Hepatocyte (in vitro differentiated cells): Measurements from ENCODE around the gene ARHGAP12. TPM values are rescaled to one million over a fixed set of nuclear protein-coding genes. Genes with fewer than 3 reads are reported as not detected.

Source experiments
- DNase-seq: peaks from one replicate; pipeline ENCODE4 v3.0.0-alpha.2; 2016; ENCODE audit warnings: low spot score
- H2AFZ ChIP-seq: fragments of 200-600 bp; sonication (generic); 2 replicates; pipeline ENCODE4 v1.6.0; 2016; ENCODE audit warnings: antibody characterized with exemption, mild to moderate bottlenecking
- H3K27ac ChIP-seq: fragments of 200-600 bp; sonication (generic); 2 replicates; pipeline ENCODE4 v1.5.1; 2016; ENCODE audit warnings: mild to moderate bottlenecking
- H3K27me3 ChIP-seq: fragments of 200-600 bp; sonication (generic); 2 replicates; pipeline ENCODE4 v1.6.1; 2016
- H3K36me3 ChIP-seq: fragments of 200-600 bp; sonication (generic); replicated peaks from 2 replicates; pipeline ENCODE4 v1.5.1; 2016; ENCODE audit warnings: low read depth; ENCODE audit not compliant: insufficient read depth
- H3K4me1 ChIP-seq: fragments of 200-600 bp; sonication (generic); 2 replicates; pipeline ENCODE4 v1.5.1; 2016; ENCODE audit warnings: mild to moderate bottlenecking, moderate library complexity; ENCODE audit not compliant: insufficient read depth
- H3K4me2 ChIP-seq: fragments of 200-600 bp; sonication (generic); 2 replicates; pipeline ENCODE4 v1.6.0; 2016
- H3K4me3 ChIP-seq: fragments of 200-600 bp; sonication (generic); 2 replicates; pipeline ENCODE4 v1.5.1; 2016; ENCODE audit warnings: mild to moderate bottlenecking
- H3K79me2 ChIP-seq: fragments of 200-600 bp; sonication (generic); 2 replicates; pipeline ENCODE4 v1.6.0; 2017; ENCODE audit warnings: mild to moderate bottlenecking
- H3K9me2 ChIP-seq: fragments of 200-600 bp; sonication (generic); replicated peaks from 2 replicates; pipeline ENCODE4 v1.6.0; 2017; ENCODE audit warnings: mild to moderate bottlenecking; ENCODE audit not compliant: insufficient read depth
- H3K9me3 ChIP-seq: fragments of 200-600 bp; sonication (generic); 2 replicates; pipeline ENCODE4 v1.5.1; 2016; ENCODE audit warnings: low read depth, mild to moderate bottlenecking
- H4K20me1 ChIP-seq: fragments of 200-600 bp; sonication (generic); 2 replicates; pipeline ENCODE4 v1.6.0; 2016; ENCODE audit warnings: mild to moderate bottlenecking; ENCODE audit not compliant: insufficient read depth, poor library complexity, severe bottlenecking
- EZH2 ChIP-seq: fragments of 200-600 bp; sonication (generic); IDR thresholded peaks from 2 replicates; pipeline ENCODE4 v1.6.1; 2016; ENCODE audit warnings: antibody characterized with exemption, mild to moderate bottlenecking, borderline replicate concordance
- EZH2phosphoT487 ChIP-seq: fragments of 200-600 bp; sonication (generic); IDR thresholded peaks from one replicate; pipeline ENCODE4 v1.6.1; 2018; ENCODE audit warnings: antibody characterized with exemption, mild to moderate bottlenecking, low read depth, moderate library complexity; ENCODE audit not compliant: unreplicated experiment, severe bottlenecking
- WGBS: methylation state at CpG from one replicate; pipeline ENCODE4 v1.1.6; 2016; ENCODE audit warnings: low lambda C conversion rate; ENCODE audit errors: missing lambda C conversion rate; 5-methylcytosine and 5-hydroxymethylcytosine counted together
- polyA plus RNA-seq: library from polyadenylated mRNA; unstranded; fragments of >200 nt; fragmentation: Nextera tagmentation; extraction: Ambion mirVana; gene quantifications from 2 replicates; pipeline ENCODE4 v1.2.1, GENCODE V29; 2016
- total RNA-seq: library from RNA; depleted of rRNA; stranded (reverse); fragments of >200 nt; gene quantifications from 2 replicates; pipeline ENCODE4 v1.2.3, GENCODE V29; 2014
- TF ChIP-seq, protein P1 (sequence below): fragments of 200-600 bp; sonication (generic); IDR thresholded peaks from 2 replicates; pipeline ENCODE4 v1.5.1; 2016; ENCODE audit warnings: antibody characterized with exemption, mild to moderate bottlenecking; ENCODE audit not compliant: poor library complexity

The ARHGAP12 gene
- total and polyA plus RNA-seq, 2 experiments from 2014 or later: 16.4 to 55.6 TPM

GRCh38 chr10:31888442-31888841 lies 40.2 kb downstream of the ARHGAP12 start:
- Histone ChIP-seq H3K36me3 (no peaks in the 10 kb centered on the region), H3K9me2 (no peaks in the 10 kb centered on the region), H3K27me3 (no peaks in the 10 kb centered on the region), H3K4me2 (peak overlapping the region; percentile 5), H3K27ac (peak overlapping the region; percentile 3), H2AFZ (no peak overlapping the region), H3K79me2 (peaks cover 91% of the 10 kb centered on the region), H3K4me3 (no peak overlapping the region), H4K20me1 (peaks cover 11% of the 10 kb centered on the region), H3K4me1 (peaks cover 15% of the 10 kb centered on the region), H3K9me3 (no peaks in the 10 kb centered on the region)
- 82% methylated on average over 1 of the region's 1 CpG for WGBS
- TF ChIP-seq, protein P1, sequence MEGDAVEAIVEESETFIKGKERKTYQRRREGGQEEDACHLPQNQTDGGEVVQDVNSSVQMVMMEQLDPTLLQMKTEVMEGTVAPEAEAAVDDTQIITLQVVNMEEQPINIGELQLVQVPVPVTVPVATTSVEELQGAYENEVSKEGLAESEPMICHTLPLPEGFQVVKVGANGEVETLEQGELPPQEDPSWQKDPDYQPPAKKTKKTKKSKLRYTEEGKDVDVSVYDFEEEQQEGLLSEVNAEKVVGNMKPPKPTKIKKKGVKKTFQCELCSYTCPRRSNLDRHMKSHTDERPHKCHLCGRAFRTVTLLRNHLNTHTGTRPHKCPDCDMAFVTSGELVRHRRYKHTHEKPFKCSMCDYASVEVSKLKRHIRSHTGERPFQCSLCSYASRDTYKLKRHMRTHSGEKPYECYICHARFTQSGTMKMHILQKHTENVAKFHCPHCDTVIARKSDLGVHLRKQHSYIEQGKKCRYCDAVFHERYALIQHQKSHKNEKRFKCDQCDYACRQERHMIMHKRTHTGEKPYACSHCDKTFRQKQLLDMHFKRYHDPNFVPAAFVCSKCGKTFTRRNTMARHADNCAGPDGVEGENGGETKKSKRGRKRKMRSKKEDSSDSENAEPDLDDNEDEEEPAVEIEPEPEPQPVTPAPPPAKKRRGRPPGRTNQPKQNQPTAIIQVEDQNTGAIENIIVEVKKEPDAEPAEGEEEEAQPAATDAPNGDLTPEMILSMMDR: no peak
- TF ChIP-seq EZH2: no peak
- TF ChIP-seq EZH2phosphoT487: no peak
- DNase-seq: no peak

- H3K4me2 ChIP-seq: no peak overlapping the region
- peak overlapping the region; percentile 3 for H3K27ac ChIP-seq
- H3K4me3 ChIP-seq: no peak overlapping the region
- DNase-seq: no peak
- TF ChIP-seq, protein P1: no peak
- TF ChIP-seq EZH2: no peak
- no peak for TF ChIP-seq EZH2phosphoT487
- H3K9me2 ChIP-seq: no peaks in the 10 kb centered on the region
- H3K4me1 ChIP-seq: peaks cover 15% of the 10 kb centered on the region
- no peaks in the 10 kb centered on the region for H3K9me3 ChIP-seq
- H4K20me1 ChIP-seq: peaks cover 11% of the 10 kb centered on the region
- 90% methylated on average over 7 of the region's 7 CpGs for WGBS
- no peaks in the 10 kb centered on the region for H3K36me3 ChIP-seq
- H3K27me3 ChIP-seq: no peaks in the 10 kb centered on the region
- H2AFZ ChIP-seq: no peak overlapping the region
- H3K79me2 ChIP-seq: peaks cover 92% of the 10 kb centered on the region
Measured at GRCh38 chr10:31887850-31888249, 40.8 kb downstream of the ARHGAP12 start.

DNA sequence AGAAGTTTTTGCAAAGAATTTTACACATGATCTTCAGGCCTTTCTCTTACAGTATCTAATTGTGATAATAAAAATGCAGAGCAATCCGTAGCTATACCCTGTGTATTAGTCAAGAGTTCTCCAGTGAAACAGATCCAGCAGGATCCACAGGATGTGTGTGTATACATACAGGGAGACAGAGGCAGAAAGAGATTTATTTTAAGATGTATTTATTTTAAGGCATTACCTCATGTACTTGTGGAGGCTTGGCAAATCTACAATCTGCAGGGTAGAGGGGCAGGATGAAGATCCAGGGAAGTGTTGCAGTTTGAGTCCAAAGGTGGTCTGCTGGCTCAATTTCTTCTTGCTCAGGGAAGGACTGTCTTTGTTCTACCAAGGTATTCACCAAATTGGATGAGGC lies 41.7 kb downstream of the ARHGAP12 start:
- Histone ChIP-seq H3K27me3 (no peaks in the 10 kb centered on the region), H3K79me2 (peaks cover 96% of the 10 kb centered on the region), H2AFZ (no peak overlapping the region), H3K9me3 (no peaks in the 10 kb centered on the region), H3K4me3 (no peak overlapping the region), H3K9me2 (no peaks in the 10 kb centered on the region), H3K4me2 (no peak overlapping the region), H3K36me3 (no peaks in the 10 kb centered on the region), H3K4me1 (peaks cover 15% of the 10 kb centered on the region), H4K20me1 (peaks cover 7% of the 10 kb centered on the region), H3K27ac (no peak overlapping the region)
- 71% methylated on average over 1 of the region's 1 CpG for WGBS
- TF ChIP-seq EZH2phosphoT487 (no peak), EZH2 (no peak)
- DNase-seq: no peak

DNA sequence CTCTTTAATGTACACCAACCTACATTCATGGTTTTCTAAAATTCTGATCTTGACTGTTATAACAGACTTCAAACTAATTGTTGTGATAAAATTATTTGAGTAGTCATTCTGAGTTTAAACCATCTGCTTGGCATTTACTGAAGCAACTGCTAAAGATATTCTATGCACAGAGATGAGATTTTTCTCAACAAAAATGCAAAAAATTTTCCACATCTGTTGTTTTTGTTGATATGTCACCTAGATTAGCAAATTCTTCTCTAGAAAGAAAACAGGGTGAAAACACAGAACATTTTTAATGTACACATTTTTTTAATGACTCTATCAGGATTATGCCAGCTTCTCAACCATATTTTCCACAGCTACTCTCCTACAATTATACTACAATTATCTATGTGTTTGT lies 42.7 kb downstream of the ARHGAP12 start:
- no peak overlapping the region for H3K4me2 ChIP-seq
- no peaks in the 10 kb centered on the region for H3K36me3 ChIP-seq
- H3K27me3 ChIP-seq: no peaks in the 10 kb centered on the region
- H3K9me3 ChIP-seq: no peaks in the 10 kb centered on the region
- H2AFZ ChIP-seq: no peak overlapping the region
- H3K4me3 ChIP-seq: no peak overlapping the region
- H3K9me2 ChIP-seq: no peaks in the 10 kb centered on the region
- H3K27ac ChIP-seq: no peak overlapping the region
- H3K4me1 ChIP-seq: peaks cover 15% of the 10 kb centered on the region
- TF ChIP-seq, protein P1: no peak
- TF ChIP-seq EZH2 (no peak), EZH2phosphoT487 (no peak)
- DNase-seq: no peak
- peaks cover 92% of the 10 kb centered on the region for H3K79me2 ChIP-seq
- H4K20me1 ChIP-seq: peaks cover 4% of the 10 kb centered on the region
